RWPE1 (cell line): ENCODE results near the gene NECTIN1.

ENCODE experiments used
- CTCF ChIA-PET: fragments of 350-600 bp; sonication (Branson Sonifier 250); formaldehyde crosslinking; extraction: SDS; loops from one replicate; lab custom pipeline; 2021; lab: Yijun Ruan, JAX
- POLR2A ChIA-PET: fragments of 400-600 bp; formaldehyde crosslinking; extraction: SDS; loops from one replicate; lab custom pipeline; 2020; ENCODE audit warnings: antibody characterized with exemption; ENCODE audit not compliant: low non-redundant PET; lab: Yijun Ruan, JAX
- DNase-seq: peaks from one replicate; pipeline ENCODE4 v3.0.0; 2012; ENCODE audit warnings: low spot score
- H3K27ac ChIP-seq: fragments of 450-650 bp; 2 replicates; pipeline ENCODE4 v1.5.1; 2017
- TF ChIP-seq, protein P1 (sequence below): fragments of 450-650 bp; conservative IDR thresholded peaks from 2 replicates; pipeline ENCODE4 v1.5.1; 2017; ENCODE audit warnings: low read depth, mild to moderate bottlenecking

Gene NECTIN1

DNA sequence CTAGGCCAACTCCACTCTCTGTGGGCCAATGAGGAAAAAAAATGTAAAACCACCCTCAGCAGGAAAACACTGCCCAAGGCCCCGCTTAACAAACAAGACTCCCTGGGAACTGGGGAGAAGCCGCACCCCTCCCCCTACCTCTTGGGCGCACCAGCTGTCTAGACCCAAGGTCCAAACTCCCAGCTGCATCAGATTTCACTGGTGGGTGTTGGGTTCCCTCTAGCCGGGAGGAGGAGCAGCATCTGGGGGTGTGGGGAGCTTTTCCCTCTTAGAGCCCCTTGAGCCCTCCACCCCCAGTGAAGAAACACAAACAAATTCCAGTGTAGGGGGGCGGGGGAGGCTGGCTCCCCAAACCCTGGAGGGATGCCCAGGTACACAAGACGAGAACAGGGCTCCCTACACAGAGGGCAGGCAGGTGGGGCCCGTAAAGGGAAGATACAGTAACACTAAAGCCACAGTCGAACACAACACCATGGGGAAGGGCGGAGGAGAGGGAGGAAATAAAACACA is 64.9 kb downstream of the NECTIN1 start:
- POLR2A ChIA-PET, result no interaction called here
- no peak for DNase-seq
- peak overlapping the region; percentile 31 for H3K27ac ChIP-seq
- TF ChIP-seq, protein P1, sequence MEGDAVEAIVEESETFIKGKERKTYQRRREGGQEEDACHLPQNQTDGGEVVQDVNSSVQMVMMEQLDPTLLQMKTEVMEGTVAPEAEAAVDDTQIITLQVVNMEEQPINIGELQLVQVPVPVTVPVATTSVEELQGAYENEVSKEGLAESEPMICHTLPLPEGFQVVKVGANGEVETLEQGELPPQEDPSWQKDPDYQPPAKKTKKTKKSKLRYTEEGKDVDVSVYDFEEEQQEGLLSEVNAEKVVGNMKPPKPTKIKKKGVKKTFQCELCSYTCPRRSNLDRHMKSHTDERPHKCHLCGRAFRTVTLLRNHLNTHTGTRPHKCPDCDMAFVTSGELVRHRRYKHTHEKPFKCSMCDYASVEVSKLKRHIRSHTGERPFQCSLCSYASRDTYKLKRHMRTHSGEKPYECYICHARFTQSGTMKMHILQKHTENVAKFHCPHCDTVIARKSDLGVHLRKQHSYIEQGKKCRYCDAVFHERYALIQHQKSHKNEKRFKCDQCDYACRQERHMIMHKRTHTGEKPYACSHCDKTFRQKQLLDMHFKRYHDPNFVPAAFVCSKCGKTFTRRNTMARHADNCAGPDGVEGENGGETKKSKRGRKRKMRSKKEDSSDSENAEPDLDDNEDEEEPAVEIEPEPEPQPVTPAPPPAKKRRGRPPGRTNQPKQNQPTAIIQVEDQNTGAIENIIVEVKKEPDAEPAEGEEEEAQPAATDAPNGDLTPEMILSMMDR, result no peak
- CTCF ChIA-PET, result no interaction called here

DNA sequence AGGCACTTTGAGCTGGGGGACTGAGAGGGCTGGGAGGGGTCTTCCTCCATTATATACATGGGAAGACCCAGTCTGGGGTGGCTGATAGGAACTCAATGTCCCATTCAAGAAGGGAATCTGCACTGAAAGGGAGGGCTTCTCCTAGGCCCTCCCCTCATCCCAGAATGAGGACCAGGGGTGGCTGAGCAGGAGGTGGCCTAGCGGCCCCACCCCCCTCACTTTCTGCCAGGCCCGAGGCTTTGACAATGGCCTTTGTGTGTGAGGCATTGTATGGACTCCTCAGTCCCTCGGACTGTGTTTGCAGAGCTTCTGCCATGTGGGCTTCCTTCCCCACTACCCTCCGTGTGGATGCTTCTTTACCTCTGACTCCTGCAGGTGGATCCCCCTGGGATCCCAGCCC is 65.7 kb downstream of the NECTIN1 start:
- ChIA-PET POLR2A (no interaction called here), CTCF (interaction anchor here (0.6 kb wide), 1 partner anchor 66 kb away, joined by 3 read pairs; no protein-coding TSS in a partner anchor)
- peak overlapping the region; percentile 31 for H3K27ac ChIP-seq
- no peak for DNase-seq
- TF ChIP-seq, protein P1, result no peak

DNA sequence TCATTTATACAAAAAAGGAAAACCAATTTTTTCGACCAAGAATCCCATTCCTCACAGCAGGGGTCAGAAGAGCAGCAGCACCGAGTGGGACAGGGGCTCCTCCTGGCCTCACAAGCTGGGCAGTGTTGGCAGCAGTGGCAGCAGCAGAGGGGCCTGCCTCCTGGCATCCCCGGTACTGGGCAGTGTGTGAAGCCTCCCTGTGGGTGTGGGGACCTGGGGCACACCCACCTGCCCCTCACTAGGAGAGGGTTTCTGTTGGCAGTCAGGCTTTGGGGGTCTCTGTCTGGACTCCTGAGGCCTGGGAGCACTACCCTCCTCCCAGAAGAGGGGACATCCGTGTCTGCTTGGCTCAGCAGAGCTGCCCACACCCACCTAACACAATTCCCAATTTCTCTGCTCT is 67.8 kb downstream of the NECTIN1 start:
- ChIA-PET CTCF (no interaction called here), POLR2A (no interaction called here)
- DNase-seq, result no peak
- TF ChIP-seq, protein P1, result no peak
- H3K27ac ChIP-seq, result peak overlapping the region; percentile 31; the same call in 1 of the 2 replicates

DNA sequence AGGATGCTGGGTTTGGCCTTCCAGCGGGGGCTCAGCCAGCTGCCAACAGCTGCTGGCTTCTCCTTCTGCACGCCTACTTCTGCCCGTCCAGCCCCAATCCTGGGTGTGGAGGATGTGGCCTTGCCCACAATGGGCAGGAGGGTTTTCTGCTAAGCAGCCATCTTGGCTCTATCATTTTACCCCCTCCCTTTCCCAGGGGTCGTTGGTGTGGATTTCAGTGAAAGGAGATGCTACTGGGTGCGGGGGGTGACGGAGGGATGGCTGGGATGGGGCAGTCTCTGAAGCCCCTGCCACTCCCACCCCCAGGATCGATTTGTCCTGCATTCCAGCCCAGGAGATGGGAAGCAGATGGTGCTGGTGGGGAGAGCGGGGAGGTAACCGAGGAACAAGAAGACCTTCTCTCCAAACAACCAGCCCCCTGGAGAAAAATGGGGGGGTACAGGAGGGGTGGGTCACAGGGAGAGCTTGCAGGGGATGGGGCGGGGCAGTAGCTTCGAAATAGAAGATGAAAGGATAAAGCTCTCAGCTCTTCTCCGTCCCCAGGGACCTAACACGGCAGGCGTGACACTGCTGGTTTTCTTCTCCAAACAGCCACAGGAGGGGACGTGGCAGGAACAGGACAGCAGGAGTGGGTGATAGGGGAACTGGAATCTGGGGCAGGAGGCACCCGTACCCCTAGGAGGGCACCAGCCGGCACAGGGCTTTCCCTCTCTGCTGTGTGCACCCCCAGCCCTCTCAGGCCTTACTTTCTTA is 68.9 kb downstream of the NECTIN1 start:
- DNase-seq, result no peak
- ChIA-PET POLR2A (no interaction called here), CTCF (no interaction called here)
- no peak overlapping the region for H3K27ac ChIP-seq
- TF ChIP-seq, protein P1, result no peak

DNA sequence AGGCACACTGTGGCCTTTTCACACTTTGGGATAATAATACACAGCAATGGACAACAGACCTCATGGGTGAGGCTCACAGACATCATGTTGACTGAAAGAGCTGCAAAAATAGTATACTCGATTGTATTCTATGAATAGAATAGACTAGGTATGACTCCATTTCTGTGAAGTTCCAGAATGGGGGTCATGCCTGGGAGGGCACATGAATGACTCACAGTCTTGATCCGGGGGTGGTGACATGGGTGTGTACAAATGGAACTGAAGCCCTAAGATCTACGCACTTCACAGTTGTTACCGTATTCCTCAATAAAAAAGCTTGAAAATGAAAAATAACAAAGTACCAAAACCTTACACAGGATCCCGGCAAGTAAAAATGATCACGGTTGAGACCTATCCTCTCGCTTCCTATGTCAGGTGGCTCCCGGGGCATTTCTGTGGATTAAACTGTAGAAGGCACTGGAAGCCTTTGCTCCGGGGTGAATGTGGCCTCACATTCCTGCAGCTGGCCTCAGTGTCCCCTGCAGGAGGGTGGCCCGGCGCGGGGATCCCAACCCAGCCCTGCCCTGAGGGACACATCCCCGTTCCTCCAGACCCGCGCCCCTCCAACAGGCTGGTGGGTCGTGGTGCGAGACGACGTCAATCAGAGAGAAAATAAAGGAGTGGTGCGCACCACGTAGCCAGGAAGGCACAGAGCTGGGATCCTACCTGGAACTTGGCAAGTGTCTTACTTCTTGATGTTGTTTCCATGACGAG is 75.9 kb downstream of the NECTIN1 start:
- no peak for DNase-seq
- ChIA-PET CTCF (no interaction called here), POLR2A (no interaction called here)
- TF ChIP-seq, protein P1, result no peak
- H3K27ac ChIP-seq, result no peak overlapping the region

DNA sequence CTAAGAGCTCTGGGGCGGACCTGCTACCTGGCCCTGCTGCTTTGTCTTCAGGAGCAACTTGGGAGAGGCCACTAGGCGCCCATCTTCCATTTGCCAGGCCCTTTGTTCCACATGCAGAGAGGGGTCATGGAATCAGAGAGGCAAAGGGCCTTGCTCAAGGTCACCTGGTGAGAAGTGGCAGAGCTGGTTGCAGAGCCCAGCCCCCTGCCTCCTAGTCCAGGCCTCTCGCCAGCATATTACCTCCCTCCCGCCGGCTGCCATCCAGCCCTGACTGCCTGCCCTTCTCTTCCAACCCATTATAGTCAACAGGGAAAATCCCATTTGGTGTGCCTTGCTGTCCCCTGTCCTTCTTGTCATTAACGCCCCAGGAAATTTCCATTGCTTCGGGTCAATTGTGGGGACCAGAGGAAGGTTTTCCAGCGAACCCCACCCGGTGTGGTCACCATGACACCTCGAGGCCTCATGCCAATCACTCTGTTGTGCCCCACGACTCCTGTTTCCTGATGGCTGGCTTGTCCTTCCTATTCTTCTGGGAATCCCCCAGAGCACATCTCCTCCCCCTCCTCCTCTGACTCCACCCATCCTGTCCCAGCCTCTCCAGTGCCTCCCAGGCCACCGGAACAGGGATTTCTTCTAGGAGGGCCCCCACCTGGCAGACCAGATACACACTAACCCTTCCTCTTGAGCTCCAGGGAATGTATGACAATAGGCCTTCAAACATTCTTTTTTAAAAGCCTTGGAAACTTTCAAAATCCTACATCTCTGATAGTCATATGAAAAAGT is 77.0 kb downstream of the NECTIN1 start:
- ChIA-PET CTCF (no interaction called here), POLR2A (no interaction called here)
- no peak overlapping the region for H3K27ac ChIP-seq
- no peak for DNase-seq
- TF ChIP-seq, protein P1, result no peak
